HepG2 (cell line): ENCODE measurements around the gene ZDHHC8. TPM values are rescaled to one million over a fixed set of nuclear protein-coding genes. Genes with fewer than 3 reads are reported as not detected.

Experiments used
- ATAC-seq: fragments of 200-7000 bp; cut with Tn5 transposase; 3 replicates; pipeline ENCODE4 v1.9.1; 2020; ENCODE audit warnings: mild to moderate bottlenecking, moderate library complexity
- BruUV-seq: library from RNA; stranded (reverse); fragments of 400-500 nt; replicated peaks from 2 replicates; lab custom pipeline; 2021; lab: Mats Ljungman, UMichigan
- CTCF ChIA-PET: fragments of 300-600 bp; formaldehyde crosslinking; extraction: SDS; loops from one replicate; lab custom pipeline; 2021; ENCODE audit warnings: low total read pairs, inconsistent platforms, low intra/inter-chr PET ratio; lab: Yijun Ruan, JAX
- POLR2A ChIA-PET: fragments of 350-600 bp; sonication (Branson Sonifier 250); formaldehyde crosslinking; loops from one replicate; lab custom pipeline; 2020; ENCODE audit warnings: antibody characterized with exemption, inconsistent platforms; lab: Yijun Ruan, JAX
- DNase-seq: peaks from one replicate; pipeline ENCODE4 v3.0.0-alpha.2; 2015; ENCODE audit warnings: low spot score
- FAIRE-seq: peaks from 3 replicates; lab custom pipeline; 2011; peaks lifted over from hg19 to GRCh38; lab: Jason Lieb, UNC
- H2AFZ ChIP-seq: one replicate; pipeline ENCODE4 v1.6.1; 2011; ENCODE audit warnings: low read length, inconsistent platforms
- H3K27ac ChIP-seq: fragments of 300-600 bp; 3 replicates; pipeline ENCODE4 v1.8.0; 2011; ENCODE audit warnings: mixed run types, mild to moderate bottlenecking, mixed read lengths, low read length, inconsistent platforms; ENCODE audit not compliant: insufficient read depth; ENCODE audit errors: extremely low read length
- H3K27me3 ChIP-seq, 2 experiments: fragments of 200-600 bp in 1 of 2; 2 replicates in 1 of 2; 3 replicates in 1 of 2; pipeline versions ENCODE4 v1.6.0 to v1.8.0; 2011; ENCODE audit warnings: low read length in 2 of 2, mild to moderate bottlenecking in 2 of 2, moderate library complexity in 2 of 2, inconsistent platforms in 1 of 2; ENCODE audit not compliant: insufficient read depth in 2 of 2, control insufficient read depth in 1 of 2
- H3K36me3 ChIP-seq, 2 experiments: fragments of 200-600 bp in 1 of 2; replicated peaks in 1 of 2; 2 replicates in 1 of 2; 3 replicates in 1 of 2; pipeline versions ENCODE4 v1.5.1 to v1.8.0; 2011; ENCODE audit warnings: low read length in 2 of 2, inconsistent platforms in 1 of 2; ENCODE audit not compliant: insufficient read depth in 2 of 2, control insufficient read depth in 1 of 2
- H3K4me1 ChIP-seq: 2 replicates; pipeline ENCODE4 v1.5.1; 2012; ENCODE audit warnings: low read length, inconsistent platforms; ENCODE audit not compliant: insufficient read depth
- H3K4me2 ChIP-seq: 2 replicates; pipeline ENCODE4 v1.6.0; 2011; ENCODE audit warnings: low read depth, low read length, inconsistent platforms
- H3K4me3 ChIP-seq, 3 experiments: fragments of 200-600 bp in 1 of 3; sonication (generic), shearing (Covaris generic) in 1 of 3; replicated peaks in 1 of 3; 2 replicates each; pipeline ENCODE4 v1.5.1; 2011 to 2016; ENCODE audit warnings: low read length in 3 of 3, inconsistent platforms in 2 of 3, low read depth in 2 of 3, mild to moderate bottlenecking in 2 of 3, control low read depth in 1 of 3, mixed read lengths in 1 of 3; ENCODE audit not compliant: insufficient read depth in 1 of 3
- H3K79me2 ChIP-seq: one replicate; pipeline ENCODE4 v1.6.1; 2011; ENCODE audit warnings: low read length, inconsistent platforms; ENCODE audit not compliant: insufficient read depth
- H3K9ac ChIP-seq: 2 replicates; pipeline ENCODE4 v1.6.0; 2011; ENCODE audit warnings: mild to moderate bottlenecking, low read depth, low read length, inconsistent platforms; ENCODE audit not compliant: insufficient read depth
- H3K9me3 ChIP-seq: 2 replicates; pipeline ENCODE4 v1.5.1; 2012; ENCODE audit warnings: mild to moderate bottlenecking, low read length
- H4K20me1 ChIP-seq: 2 replicates; pipeline ENCODE4 v1.6.0; 2011; ENCODE audit warnings: inconsistent platforms, mild to moderate bottlenecking, low read length, moderate library complexity; ENCODE audit not compliant: insufficient read depth
- HNF4G ChIP-seq, 2 experiments: sonication (generic) in 1 of 2; formaldehyde crosslinking in 1 of 2; IDR thresholded peaks; 2 replicates each; pipeline versions ENCODE4 v1.4.0 to v1.6.1; 2011 to 2020; ENCODE audit warnings: borderline replicate concordance in 2 of 2, low read depth in 2 of 2, mild to moderate bottlenecking in 2 of 2, low read length in 1 of 2, missing genetic modification reagents in 1 of 2, moderate library complexity in 1 of 2
- XRCC5 ChIP-seq: fragments of 200-400 bp; formaldehyde crosslinking; optimal IDR thresholded peaks from 2 replicates; pipeline ENCODE3; 2017; ENCODE audit warnings: mild to moderate bottlenecking, low read length
- ZNF367 ChIP-seq: sonication (generic); formaldehyde crosslinking; IDR thresholded peaks from 2 replicates; pipeline ENCODE4 v1.4.0; 2020; ENCODE audit warnings: missing genetic modification reagents, borderline replicate concordance
- WGBS: methylation state at CpG from one replicate; pipeline ENCODE4 v1.1.6; 2017; ENCODE audit warnings: low lambda C conversion rate; 5-methylcytosine and 5-hydroxymethylcytosine counted together
- in situ Hi-C: cut with HindIII; loops from 2 replicates; pipeline ENCODE4 v1.10.0; 2017; ENCODE audit warnings: low pct_unique_long_range_greater_than_20kb; ENCODE audit not compliant: extremely low pct_ligation_motif_present
- intact Hi-C: fragments of 100-400 bp; cut with micrococcal nuclease; formaldehyde crosslinking; loops from one replicate; pipeline ENCODE4 v1.10.0; 2022; ENCODE audit not compliant: unreplicated experiment
- polyA plus RNA-seq, 8 experiments: library from polyadenylated mRNA; depleted of rRNA in 3 of 8; stranded (reverse) in 7 of 8; unstranded in 1 of 8; fragments of >200 nt; fragmentation: Illumina TruSeq in 4 of 8; extraction: Trizol in 4 of 8; gene quantifications; 2 replicates each; pipeline versions ENCODE4 v1.2.1 to v1.2.3, GENCODE V29; 2011 to 2016; ENCODE audit warnings: low read depth in 4 of 8, missing spikeins in 1 of 8, mixed read lengths in 1 of 8; ENCODE audit not compliant: insufficient read depth in 1 of 8
- total RNA-seq, 5 experiments: library from RNA; depleted of rRNA; stranded (reverse); fragments of >200 nt; fragmentation: Illumina TruSeq; extraction: Trizol; gene quantifications; 2 replicates each; pipeline ENCODE4 v1.2.3, GENCODE V29; 2016; ENCODE audit warnings: low read depth in 1 of 5
- TF ChIP-seq, protein P1 (sequence below): sonication (generic); formaldehyde crosslinking; conservative IDR thresholded peaks from 2 replicates; pipeline ENCODE4 v1.8.1; 2023; ENCODE audit warnings: missing genetic modification reagents
- TF ChIP-seq, protein P2 (sequence below): sonication (generic); formaldehyde crosslinking; IDR thresholded peaks from 2 replicates; pipeline ENCODE4 v1.4.0; 2020; ENCODE audit warnings: missing genetic modification reagents, borderline replicate concordance

Gene ZDHHC8
- total and polyA plus RNA-seq, 2 of the 13 experiments (the other 11 are each of a cell fraction or from before 2014, with no cell fraction given), result 7.5 to 21.3 TPM

DNA sequence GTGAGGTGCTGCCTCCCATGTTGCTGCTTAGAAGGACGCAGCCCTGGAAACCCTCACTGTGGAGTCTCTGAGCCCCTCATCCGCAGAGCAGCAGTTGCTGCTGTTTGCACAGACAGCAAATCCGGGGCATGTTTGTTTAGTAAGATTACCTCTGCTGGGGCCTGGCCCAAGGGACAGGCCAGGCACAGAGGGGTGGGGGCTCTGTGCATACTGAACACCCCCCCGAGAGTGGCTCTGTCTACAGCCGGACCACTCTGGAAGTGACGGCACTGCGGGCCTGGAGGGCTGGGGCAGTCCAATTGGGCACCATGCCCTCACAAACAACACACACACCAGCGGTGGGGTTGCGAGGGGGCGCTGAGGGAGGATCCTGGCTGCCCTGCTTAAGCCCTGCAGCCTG, 42.2 kb downstream of the ZDHHC8 start:
- in situ Hi-C loops, result loop anchor here (25.0 kb wide), 1 partner anchor 1211 kb away; no protein-coding TSS in a partner anchor
- Histone ChIP-seq H3K9me3 (no peaks in the 10 kb centered on the region), H4K20me1 (peaks cover 4% of the 10 kb centered on the region; the same call in 1 of the 2 replicates), H3K79me2 (no peaks in the 10 kb centered on the region), H3K4me3 (no peak overlapping the region), H3K27ac (no peak overlapping the region), H2AFZ (no peak overlapping the region), H3K27me3 (peaks cover 18 to 86% of the 10 kb centered on the region in 2 experiments), H3K9ac (no peak overlapping the region), H3K36me3 (no peaks in the 10 kb centered on the region), H3K4me1 (peaks cover 6% of the 10 kb centered on the region; the same call in 1 of the 2 replicates), H3K4me2 (no peak overlapping the region)
- FAIRE-seq (no peak), DNase-seq (no peak), ATAC-seq (no peak)
- ChIA-PET POLR2A (no interaction called here), CTCF (no interaction called here)
- TF ChIP-seq, protein P1, sequence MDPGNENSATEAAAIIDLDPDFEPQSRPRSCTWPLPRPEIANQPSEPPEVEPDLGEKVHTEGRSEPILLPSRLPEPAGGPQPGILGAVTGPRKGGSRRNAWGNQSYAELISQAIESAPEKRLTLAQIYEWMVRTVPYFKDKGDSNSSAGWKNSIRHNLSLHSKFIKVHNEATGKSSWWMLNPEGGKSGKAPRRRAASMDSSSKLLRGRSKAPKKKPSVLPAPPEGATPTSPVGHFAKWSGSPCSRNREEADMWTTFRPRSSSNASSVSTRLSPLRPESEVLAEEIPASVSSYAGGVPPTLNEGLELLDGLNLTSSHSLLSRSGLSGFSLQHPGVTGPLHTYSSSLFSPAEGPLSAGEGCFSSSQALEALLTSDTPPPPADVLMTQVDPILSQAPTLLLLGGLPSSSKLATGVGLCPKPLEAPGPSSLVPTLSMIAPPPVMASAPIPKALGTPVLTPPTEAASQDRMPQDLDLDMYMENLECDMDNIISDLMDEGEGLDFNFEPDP (CRISPR knock-in tag), result no peak
- TF ChIP-seq XRCC5 (no peak), HNF4G (IDR thresholded peaks at IDR 0.05; ENCODE audit: borderline replicate concordance, low read depth, low read length) (no peak), HNF4G (CRISPR knock-in tag; IDR thresholded peaks at IDR 0.05; ENCODE audit: borderline replicate concordance, low read depth) (no peak), ZNF367 (CRISPR knock-in tag) (no peak)
- TF ChIP-seq, protein P2, sequence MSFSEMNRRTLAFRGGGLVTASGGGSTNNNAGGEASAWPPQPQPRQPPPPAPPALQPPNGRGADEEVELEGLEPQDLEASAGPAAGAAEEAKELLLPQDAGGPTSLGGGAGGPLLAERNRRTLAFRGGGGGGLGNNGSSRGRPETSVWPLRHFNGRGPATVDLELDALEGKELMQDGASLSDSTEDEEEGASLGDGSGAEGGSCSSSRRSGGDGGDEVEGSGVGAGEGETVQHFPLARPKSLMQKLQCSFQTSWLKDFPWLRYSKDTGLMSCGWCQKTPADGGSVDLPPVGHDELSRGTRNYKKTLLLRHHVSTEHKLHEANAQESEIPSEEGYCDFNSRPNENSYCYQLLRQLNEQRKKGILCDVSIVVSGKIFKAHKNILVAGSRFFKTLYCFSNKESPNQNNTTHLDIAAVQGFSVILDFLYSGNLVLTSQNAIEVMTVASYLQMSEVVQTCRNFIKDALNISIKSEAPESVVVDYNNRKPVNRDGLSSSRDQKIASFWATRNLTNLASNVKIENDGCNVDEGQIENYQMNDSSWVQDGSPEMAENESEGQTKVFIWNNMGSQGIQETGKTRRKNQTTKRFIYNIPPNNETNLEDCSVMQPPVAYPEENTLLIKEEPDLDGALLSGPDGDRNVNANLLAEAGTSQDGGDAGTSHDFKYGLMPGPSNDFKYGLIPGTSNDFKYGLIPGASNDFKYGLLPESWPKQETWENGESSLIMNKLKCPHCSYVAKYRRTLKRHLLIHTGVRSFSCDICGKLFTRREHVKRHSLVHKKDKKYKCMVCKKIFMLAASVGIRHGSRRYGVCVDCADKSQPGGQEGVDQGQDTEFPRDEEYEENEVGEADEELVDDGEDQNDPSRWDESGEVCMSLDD (CRISPR knock-in tag), result no peak
- intact Hi-C loops, result no loop called here
- BruUV-seq, result no TSS peak
- WGBS, result no CpG with 5 or more reads among the region's 10 CpGs
